SJCRH30 (cell line): ENCODE data around the gene IL18BP. TPM values are rescaled to one million over a fixed set of nuclear protein-coding genes. Genes with fewer than 3 reads are reported as not detected.

ENCODE experiments used
- DNase-seq, 2 experiments: peaks; one replicate each; pipeline ENCODE4 v3.0.0-alpha.2; 2015 to 2020
- H3K27ac ChIP-seq: fragments of 250-450 bp; sonication (Bioruptor Pico); 2 replicates; pipeline ENCODE4 v1.5.1; 2020; ENCODE audit warnings: mild to moderate bottlenecking, moderate library complexity
- H3K27me3 ChIP-seq: fragments of 250-450 bp; sonication (Bioruptor Pico); 2 replicates; pipeline ENCODE4 v1.5.1; 2020; ENCODE audit warnings: mild to moderate bottlenecking, moderate library complexity
- H3K36me3 ChIP-seq: fragments of 250-450 bp; sonication (Bioruptor Pico); 2 replicates; pipeline ENCODE4 v1.5.1; 2020; ENCODE audit warnings: mild to moderate bottlenecking, moderate library complexity
- H3K4me1 ChIP-seq: fragments of 250-450 bp; sonication (Bioruptor Pico); 2 replicates; pipeline ENCODE4 v1.5.1; 2020; ENCODE audit warnings: mild to moderate bottlenecking, moderate library complexity
- H3K4me3 ChIP-seq: fragments of 250-450 bp; sonication (Bioruptor Pico); 2 replicates; pipeline ENCODE4 v1.5.1; 2020; ENCODE audit warnings: mild to moderate bottlenecking, moderate library complexity
- H3K9me3 ChIP-seq: fragments of 250-450 bp; sonication (Bioruptor Pico); replicated peaks from 2 replicates; pipeline ENCODE4 v1.5.1; 2020; ENCODE audit warnings: mild to moderate bottlenecking, moderate library complexity
- total RNA-seq: library from RNA; depleted of rRNA; stranded (reverse); fragments of >200 nt; shearing (Covaris generic); gene quantifications from 2 replicates; pipeline ENCODE4 v1.2.3, GENCODE V29; 2014; rRNA removed

The IL18BP gene
- total RNA-seq, result 3.6 and 5.5 TPM in 2 replicates

GRCh38 chr11:71998649-71999310 lies at the start of gene IL18BP:
TSS of gene IL18BP (plus strand) at chr11:71998909. CDS start at chr11:71999985, 1,076 bp downstream.
- H3K4me1 ChIP-seq, result no peaks in the 10 kb centered on the region
- DNase-seq, result no peak
- H3K27ac ChIP-seq, result no peak within 1 kb of the TSS
- H3K4me3 ChIP-seq, result no peak within 1 kb of the TSS
- no peaks in the 10 kb centered on the region for H3K9me3 ChIP-seq
- no peaks in the 10 kb centered on the region for H3K27me3 ChIP-seq
- peaks cover 27% of the 10 kb centered on the region; the same call in 1 of the 2 replicates for H3K36me3 ChIP-seq

GRCh38 chr11:71949034-71949433 lies 49.7 kb upstream of the IL18BP start:
- Histone ChIP-seq H3K4me1 (no peaks in the 10 kb centered on the region), H3K27me3 (no peaks in the 10 kb centered on the region), H3K27ac (no peak overlapping the region), H3K9me3 (no peaks in the 10 kb centered on the region), H3K36me3 (peaks cover 4% of the 10 kb centered on the region; the same call in 1 of the 2 replicates), H3K4me3 (no peak overlapping the region)
- DNase-seq, result no peak

DNA sequence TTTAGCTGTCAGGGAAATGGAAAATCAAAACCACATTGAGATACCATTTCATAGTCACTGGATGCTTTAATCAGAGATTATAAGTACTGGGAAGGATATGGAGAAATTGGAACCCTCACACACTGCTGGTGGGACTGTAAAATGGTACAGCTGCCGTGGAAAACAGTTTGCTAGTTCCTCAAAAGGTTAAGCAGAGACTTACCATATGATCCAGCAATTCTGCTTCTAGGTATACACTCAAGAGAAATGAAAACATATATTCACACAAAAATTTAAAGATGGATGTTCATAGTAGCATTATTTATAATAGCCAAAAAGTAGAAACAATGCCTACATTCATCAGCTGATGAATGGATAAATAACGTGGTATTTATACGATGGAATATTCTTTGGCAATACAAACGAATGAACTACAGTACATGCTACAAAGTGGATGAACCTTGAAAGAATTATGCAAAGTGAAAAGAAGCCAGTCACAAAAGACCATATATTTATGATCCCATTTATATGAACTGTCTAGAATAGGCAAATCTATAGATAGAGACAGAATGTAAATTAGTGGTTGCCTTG lies 46.9 kb upstream of the IL18BP start:
- H3K9me3 ChIP-seq, result no peaks in the 10 kb centered on the region
- H3K27ac ChIP-seq, result no peak overlapping the region
- no peak overlapping the region for H3K4me3 ChIP-seq
- H3K36me3 ChIP-seq, result no peaks in the 10 kb centered on the region
- H3K27me3 ChIP-seq, result no peaks in the 10 kb centered on the region
- no peaks in the 10 kb centered on the region for H3K4me1 ChIP-seq
- no peak for DNase-seq

DNA sequence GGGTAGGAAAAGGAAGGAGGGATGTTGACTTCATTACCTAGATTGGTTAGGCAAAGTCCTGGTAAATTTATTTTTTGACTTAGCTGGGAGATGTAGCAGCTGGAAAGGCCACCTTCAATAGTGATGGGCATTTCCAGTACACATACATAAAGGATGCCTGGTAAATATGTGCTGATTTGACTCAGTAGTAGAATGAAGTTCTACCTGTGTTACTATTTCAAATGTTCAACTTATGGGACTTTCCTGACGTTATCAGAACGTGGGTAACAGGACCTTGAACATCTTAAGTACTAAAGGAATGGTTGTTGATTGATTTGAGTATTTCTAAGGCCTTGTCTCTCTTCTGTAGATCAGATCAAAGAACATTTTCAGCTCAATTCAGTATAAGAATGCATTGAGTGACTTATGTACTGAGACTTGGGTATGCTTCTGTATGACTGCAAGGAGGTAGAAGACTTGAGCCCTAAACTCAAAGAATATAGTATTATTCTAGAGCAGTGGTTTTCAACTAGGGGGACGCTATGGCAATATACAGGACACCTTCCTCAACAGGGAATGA lies 42.7 kb upstream of the IL18BP start:
- Histone ChIP-seq H3K9me3 (no peaks in the 10 kb centered on the region), H3K36me3 (peaks cover 14% of the 10 kb centered on the region), H3K4me3 (no peak overlapping the region), H3K4me1 (no peaks in the 10 kb centered on the region), H3K27ac (no peak overlapping the region), H3K27me3 (no peaks in the 10 kb centered on the region)
- DNase-seq, result no peak

GRCh38 chr11:71962428-71963038 lies 36.2 kb upstream of the IL18BP start:
- Histone ChIP-seq H3K4me3 (no peak overlapping the region), H3K36me3 (peaks cover 36% of the 10 kb centered on the region), H3K27me3 (no peaks in the 10 kb centered on the region), H3K4me1 (no peaks in the 10 kb centered on the region), H3K9me3 (no peaks in the 10 kb centered on the region), H3K27ac (no peak overlapping the region)
- no peak for DNase-seq

DNA sequence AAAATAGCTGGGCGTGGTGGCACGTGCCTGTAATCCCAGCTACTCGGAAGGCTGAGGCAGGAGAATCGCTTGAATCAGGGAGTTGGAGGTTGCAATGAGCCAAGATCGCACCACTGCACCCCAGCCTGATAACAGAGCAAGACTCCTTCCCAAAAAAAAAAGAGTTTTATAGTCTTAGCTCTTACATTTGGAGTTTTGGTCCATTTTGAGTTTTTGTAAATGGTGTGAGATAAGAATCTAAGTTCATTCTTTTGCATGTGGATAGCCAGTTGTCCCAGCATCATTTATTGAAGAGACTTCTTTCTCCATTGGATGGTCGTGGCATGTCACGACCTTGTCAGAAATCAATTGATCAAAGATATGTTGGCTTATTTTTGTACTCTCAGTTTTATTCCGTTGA lies 35.2 kb upstream of the IL18BP start:
- H3K27ac ChIP-seq, result no peak overlapping the region

DNA sequence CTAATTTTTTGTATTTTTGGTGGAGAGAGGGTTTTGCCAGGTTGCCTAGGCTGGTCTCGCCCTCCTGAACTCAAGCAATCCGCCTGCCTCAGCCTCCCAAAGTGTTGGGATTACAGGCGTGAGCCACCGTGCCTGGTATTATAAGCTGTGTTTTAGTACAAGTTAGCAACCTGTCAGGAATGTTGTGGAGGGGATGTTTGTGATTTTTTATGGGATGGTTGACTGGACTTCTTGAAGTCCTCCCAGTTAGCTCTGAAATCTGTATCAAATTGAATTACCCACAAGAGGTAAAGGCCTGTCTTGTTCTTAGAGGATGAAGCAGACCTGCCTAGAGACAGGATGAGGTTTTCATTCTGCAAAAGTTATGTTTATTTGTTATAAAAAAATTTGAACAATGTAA lies 34.1 kb upstream of the IL18BP start:
- Histone ChIP-seq H3K4me1 (no peaks in the 10 kb centered on the region), H3K4me3 (no peak overlapping the region), H3K27me3 (no peaks in the 10 kb centered on the region), H3K9me3 (no peaks in the 10 kb centered on the region), H3K27ac (no peak overlapping the region), H3K36me3 (peaks cover 45% of the 10 kb centered on the region)
- no peak for DNase-seq

More for the DNA sequence above, 35.2 kb upstream of the IL18BP start:
- Histone ChIP-seq H3K4me3 (no peak overlapping the region), H3K36me3 (peaks cover 40% of the 10 kb centered on the region), H3K4me1 (no peaks in the 10 kb centered on the region), H3K9me3 (no peaks in the 10 kb centered on the region), H3K27me3 (no peaks in the 10 kb centered on the region)
- DNase-seq, result no peak

DNA sequence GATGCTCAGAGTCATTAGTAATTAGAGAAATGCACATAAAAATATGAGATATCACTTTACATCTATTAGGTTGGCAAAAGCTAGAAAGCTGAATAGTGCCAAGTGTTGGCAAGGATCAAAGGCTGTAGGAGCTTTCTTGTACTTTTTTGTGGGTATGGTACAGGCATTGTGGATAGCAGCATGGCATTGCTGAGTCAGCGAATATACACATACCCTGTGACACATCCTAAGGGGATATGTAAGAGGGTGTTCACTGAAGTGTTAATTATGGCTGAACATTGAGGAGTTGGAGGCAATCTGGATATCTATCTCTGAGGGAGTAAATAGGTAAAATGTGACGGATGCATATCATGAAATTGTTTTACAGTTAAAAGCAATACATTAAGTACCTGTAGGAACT lies 27.0 kb upstream of the IL18BP start:
- peaks cover 29% of the 10 kb centered on the region for H3K36me3 ChIP-seq
- no peak overlapping the region for H3K4me3 ChIP-seq
- H3K4me1 ChIP-seq, result no peaks in the 10 kb centered on the region
- DNase-seq, result no peak
- no peaks in the 10 kb centered on the region for H3K27me3 ChIP-seq
- H3K27ac ChIP-seq, result no peak overlapping the region
- H3K9me3 ChIP-seq, result no peaks in the 10 kb centered on the region

DNA sequence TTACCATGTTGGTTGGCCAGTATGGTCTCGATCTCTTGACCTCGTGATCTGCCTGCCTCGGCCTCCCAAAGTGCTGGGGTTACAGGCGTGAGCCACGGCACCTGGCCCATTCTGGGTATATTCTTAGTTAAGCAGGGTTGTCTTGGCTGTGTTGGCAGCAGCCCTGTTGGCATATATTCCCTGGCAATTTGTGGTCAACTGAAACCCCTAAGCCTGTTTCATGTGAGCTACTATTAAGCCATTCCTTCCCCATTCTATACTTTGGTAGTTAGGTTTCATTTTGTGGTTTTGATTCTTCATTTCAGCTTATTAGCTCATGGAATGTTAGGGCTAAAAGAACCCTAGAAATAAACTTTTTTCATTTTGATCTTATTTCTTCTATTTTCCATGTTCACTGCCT lies 22.2 kb upstream of the IL18BP start:
- no peaks in the 10 kb centered on the region for H3K9me3 ChIP-seq
- H3K27ac ChIP-seq, result no peak overlapping the region
- peaks cover 20% of the 10 kb centered on the region for H3K36me3 ChIP-seq
- no peak for DNase-seq
- H3K27me3 ChIP-seq, result no peaks in the 10 kb centered on the region
- H3K4me1 ChIP-seq, result no peaks in the 10 kb centered on the region
- no peak overlapping the region for H3K4me3 ChIP-seq

GRCh38 chr11:71977090-71977489 lies 21.6 kb upstream of the IL18BP start:
- no peaks in the 10 kb centered on the region for H3K9me3 ChIP-seq

DNA sequence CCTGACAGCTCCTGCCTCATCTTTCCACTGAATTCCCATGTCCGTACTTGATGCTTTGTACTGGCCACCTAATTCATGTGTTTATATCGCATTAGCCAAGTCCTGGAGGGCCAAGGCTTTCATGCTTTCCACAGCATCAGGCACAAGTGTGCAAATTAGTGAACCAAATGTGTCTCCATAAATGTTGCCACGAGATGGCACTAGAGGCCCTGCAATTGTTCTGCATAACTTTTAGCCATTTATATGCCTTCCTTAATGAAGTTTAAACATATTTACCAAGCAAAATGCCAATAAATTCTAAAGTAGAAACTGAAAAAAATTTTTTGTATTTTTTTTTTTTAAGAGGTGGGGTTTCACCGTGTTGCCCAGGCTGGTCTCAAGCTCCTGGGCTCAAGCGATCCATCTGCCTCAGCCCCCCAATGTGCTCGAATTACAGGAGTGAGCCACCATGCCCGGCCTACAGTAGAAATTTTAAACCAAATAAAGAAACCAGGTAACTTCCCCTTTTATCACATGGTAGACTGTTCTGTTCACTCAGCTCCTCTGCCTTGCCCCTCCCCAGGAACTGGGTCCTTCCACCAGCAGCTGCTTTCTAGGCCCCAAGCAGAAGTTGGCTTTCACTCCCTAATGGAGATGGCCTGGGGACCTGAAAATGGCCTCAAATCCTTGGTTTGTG lies 20.8 kb upstream of the IL18BP start:
- Histone ChIP-seq H3K4me3 (no peak overlapping the region), H3K27me3 (no peaks in the 10 kb centered on the region), H3K27ac (no peak overlapping the region), H3K9me3 (no peaks in the 10 kb centered on the region), H3K36me3 (peaks cover 14% of the 10 kb centered on the region; the same call in 1 of the 2 replicates), H3K4me1 (no peaks in the 10 kb centered on the region)
- peak in 1 of 2 experiments; percentile 35 for DNase-seq

More at GRCh38 chr11:71977090-71977489, 21.6 kb upstream of the IL18BP start:
- Histone ChIP-seq H3K4me3 (no peak overlapping the region), H3K4me1 (no peaks in the 10 kb centered on the region), H3K27me3 (no peaks in the 10 kb centered on the region), H3K36me3 (peaks cover 15% of the 10 kb centered on the region; the same call in 1 of the 2 replicates), H3K27ac (no peak overlapping the region)
- no peak for DNase-seq

DNA sequence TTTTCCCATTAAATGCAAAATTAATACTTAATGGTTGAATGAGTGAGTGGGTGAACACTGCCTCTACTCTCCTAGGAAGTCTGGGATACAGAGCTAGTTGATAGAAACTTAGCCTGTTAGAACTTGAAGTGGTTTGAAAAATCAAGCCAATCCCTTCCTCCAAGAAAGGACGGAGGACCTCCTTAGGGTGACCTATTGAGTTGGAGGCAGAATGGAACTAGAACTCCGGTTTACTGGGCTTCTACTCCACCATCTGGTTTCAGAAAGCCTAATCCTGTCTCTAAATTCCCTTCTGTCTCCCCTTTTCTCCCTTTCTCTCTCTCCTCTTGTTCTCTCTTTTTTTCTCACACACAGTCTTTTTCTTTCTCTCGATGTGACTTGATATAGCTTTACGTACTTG lies 19.6 kb upstream of the IL18BP start:
- no peak overlapping the region for H3K4me3 ChIP-seq
- no peak overlapping the region for H3K27ac ChIP-seq
- DNase-seq, result no peak
- no peaks in the 10 kb centered on the region for H3K4me1 ChIP-seq
- H3K9me3 ChIP-seq, result no peaks in the 10 kb centered on the region
- peaks cover 19% of the 10 kb centered on the region for H3K36me3 ChIP-seq
- no peaks in the 10 kb centered on the region for H3K27me3 ChIP-seq

- no peaks in the 10 kb centered on the region for H3K9me3 ChIP-seq
- H3K27ac ChIP-seq, result no peak overlapping the region
- no peak for DNase-seq
- no peak overlapping the region for H3K4me3 ChIP-seq
- H3K27me3 ChIP-seq, result no peaks in the 10 kb centered on the region
- no peaks in the 10 kb centered on the region for H3K4me1 ChIP-seq
- peaks cover 19% of the 10 kb centered on the region for H3K36me3 ChIP-seq
These were observed 19.1 kb upstream of the IL18BP start for GRCh38 chr11:71979602-71980001.

DNA sequence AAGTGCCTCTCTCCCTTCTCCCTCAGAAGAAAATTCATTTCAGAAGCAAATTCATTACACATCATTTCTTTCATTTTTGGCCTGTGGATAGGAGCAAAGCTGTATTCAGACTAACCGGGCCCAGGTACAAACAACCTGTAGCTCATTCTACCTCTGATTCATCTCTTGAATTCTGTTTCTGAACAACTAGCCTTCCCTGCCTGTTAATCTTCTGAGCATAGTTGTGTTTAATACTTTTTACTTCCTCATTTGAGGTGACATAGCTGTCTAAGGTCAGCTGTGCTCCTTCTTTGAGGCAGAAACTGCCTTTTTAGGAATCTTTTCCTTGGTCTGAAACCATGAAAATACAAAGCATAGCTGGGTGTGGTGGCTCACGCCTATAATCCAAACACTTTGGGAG lies 12.6 kb upstream of the IL18BP start:
- H3K4me3 ChIP-seq, result no peak overlapping the region
- H3K27me3 ChIP-seq, result no peaks in the 10 kb centered on the region
- DNase-seq, result no peak
- no peaks in the 10 kb centered on the region for H3K9me3 ChIP-seq
- H3K27ac ChIP-seq, result no peak overlapping the region
- H3K4me1 ChIP-seq, result no peaks in the 10 kb centered on the region
- peaks cover 10% of the 10 kb centered on the region for H3K36me3 ChIP-seq

GRCh38 chr11:71987521-71987920 lies 11.2 kb upstream of the IL18BP start:
- Histone ChIP-seq H3K4me1 (no peaks in the 10 kb centered on the region), H3K36me3 (peaks cover 10% of the 10 kb centered on the region), H3K4me3 (no peak overlapping the region), H3K9me3 (no peaks in the 10 kb centered on the region), H3K27me3 (no peaks in the 10 kb centered on the region), H3K27ac (no peak overlapping the region)
- DNase-seq, result no peak
